GM21390 (cell line): ENCODE data around the gene AADAC.
"Not testable (repeated sequence)": the region's sequence is repeated elsewhere in the genome, so short reads cannot be mapped to it uniquely, and the experiment has no call there.

ENCODE experiments used
- ATAC-seq: cut with Tn5 transposase; IDR thresholded peaks from one replicate; pipeline ENCODE4 v1.9.1; 2021; ENCODE audit not compliant: unreplicated experiment

Gene AADAC

DNA sequence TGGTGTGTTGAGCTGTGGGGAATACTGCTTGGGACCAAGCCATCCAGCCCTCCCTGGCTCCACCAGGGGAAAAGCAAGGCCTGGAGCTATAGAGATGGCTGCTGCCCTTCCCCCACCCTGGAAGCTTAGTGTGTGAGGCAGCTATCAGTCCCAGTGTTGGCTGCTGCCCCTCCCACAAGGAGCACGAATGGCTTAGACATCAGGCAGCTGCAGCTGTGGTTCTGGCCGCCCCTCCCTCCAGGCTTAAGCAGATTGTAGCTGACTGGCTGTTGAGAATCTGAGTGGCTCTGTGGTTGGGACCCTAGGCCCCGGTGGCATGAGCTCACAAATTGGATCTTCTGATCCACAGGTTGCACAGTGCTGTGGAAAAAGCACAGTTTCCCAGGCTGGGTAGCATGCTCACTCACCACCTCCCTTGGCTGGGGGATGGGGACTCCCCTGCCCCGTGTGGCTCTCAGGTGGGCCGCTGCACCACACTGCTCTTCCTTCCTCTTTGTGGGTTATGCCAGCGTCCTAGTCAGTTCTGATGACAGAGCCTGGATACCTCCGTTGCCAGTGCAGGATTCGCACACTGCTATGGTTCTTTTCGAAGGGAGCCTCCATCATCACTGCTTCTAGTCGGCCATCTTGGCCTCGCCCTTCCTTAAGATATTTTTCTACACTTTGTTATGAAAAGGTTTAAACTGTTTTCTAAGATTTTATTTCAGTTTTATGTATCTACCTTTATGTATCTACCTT, 38.3 kb downstream of the AADAC start:
- no peak for ATAC-seq

DNA sequence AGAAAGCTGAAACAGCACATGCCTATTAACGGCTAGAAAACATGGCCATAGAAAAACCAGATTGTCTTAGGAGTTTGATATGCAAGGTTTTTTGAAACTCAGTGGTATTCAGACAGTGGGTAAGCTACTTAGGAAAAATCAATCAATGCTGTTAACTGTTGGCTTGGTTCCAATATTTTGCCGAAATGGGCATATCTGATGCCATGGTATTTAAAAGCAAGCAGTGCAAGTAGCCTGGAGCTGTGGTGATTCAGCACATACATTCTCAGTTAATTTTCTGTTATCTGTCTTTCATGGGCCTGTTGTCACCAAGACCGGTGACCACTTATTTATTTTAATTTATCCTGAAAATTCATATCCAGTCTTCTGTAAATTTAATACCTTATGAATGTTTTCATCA, 42.2 kb downstream of the AADAC start:
- ATAC-seq = no peak

DNA sequence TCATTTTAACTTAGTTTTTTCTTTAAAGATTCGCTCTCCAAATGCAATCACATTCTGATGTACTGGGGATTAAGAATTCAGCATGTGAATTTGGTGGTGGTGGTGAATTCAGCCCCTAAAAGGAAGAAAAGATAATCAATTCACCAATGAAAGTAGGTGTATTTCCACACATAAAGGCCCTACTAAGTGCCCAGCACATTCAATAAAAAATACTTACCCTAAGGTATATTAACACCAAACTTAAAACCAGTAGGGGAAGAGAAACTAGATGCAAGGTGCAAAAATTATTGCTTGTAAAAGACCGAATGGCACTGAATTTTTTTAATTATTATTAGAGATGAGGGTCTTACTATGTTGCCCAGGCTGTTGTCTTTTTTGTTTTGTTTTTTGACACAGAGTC, 42.7 kb downstream of the AADAC start:
- ATAC-seq = no peak

DNA sequence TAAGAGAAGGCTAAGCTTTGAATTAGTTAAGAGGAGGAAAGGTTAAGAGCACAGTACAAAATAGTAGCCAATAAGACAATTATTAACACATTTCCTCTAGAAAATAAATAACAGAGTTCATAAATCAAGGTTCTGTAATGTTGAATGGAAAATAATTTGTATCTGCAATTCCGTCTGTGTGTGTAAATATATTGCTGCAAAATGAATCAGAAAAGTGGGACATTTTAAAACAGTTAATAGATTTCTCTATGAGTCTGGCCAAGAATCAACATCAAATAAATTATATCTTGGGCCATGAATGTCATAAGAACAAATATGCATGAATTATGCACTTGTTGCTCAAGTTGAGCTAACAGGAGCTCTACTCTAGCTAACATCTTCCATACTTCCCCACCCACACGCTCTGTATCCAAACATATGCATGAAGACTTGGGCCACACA, 45.3 kb downstream of the AADAC start:
- ATAC-seq = no peak

DNA sequence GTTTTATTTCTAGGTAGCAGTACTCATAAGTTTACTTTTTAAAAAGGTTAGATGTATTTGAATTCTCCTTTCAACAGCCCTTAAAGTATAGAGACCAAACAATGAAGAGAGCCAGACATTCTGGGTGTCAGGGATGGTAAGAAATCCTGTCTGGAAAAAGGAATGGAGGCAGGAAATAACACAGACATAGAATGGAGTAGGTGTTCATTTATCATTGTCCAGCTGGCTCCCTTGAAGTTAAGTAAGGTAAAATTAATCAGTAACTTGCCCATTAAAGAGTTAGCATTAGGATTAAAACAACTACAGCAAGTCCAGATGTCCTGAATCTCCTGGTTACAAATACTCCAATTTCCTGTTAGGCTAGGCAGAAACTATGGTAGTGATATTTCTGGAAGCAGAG, 46.0 kb downstream of the AADAC start:
- no peak for ATAC-seq

DNA sequence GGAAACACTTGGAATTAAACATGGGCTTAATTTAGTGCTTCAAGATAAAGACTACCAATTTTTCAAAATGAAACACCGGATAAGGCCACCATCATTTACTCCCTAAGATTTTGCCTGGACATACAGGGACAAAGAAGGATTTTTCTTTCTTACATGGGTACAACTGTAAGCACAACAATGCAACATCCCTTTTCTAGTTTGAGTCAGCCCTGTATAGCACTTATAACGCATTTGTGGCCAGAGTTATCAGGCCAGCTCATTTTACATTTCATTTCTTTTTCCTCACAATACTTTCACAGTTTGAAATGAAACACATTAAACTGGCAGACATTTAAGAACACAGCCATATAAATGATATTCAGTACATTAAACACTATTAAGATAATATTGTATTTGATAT, 49.7 kb downstream of the AADAC start:
- ATAC-seq = no peak

DNA sequence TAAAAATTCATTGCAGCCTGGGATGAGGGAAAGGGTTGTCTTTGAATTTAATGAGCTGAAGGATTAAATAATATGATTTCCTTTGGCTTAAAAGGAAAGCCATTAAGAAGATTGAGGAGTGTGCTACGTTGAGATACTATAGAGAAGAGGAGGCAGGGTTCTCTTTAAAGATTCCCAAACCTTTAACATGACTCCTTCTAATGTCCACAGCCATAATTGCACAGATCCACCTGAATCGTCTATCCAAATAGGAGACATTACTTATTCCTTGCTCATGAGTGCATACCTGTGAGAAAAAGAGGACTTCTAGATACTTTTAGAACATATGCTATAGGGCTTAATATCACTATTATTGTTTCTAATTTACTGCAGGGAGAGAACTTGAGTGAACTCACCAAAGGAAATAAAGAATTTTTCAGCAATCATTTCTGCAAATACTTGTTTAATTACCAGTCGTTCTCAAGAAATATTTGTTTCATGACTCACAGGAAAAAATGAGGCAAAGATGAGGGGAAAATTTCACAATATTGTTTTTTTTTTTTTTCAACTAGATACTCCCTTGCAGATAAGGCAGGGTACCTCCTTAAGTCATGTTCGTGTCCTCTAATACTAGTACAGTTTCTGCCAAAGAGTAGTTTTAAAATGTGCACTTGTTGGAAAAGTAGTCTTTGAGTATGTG, 50.6 kb downstream of the AADAC start:
- ATAC-seq = no peak

DNA sequence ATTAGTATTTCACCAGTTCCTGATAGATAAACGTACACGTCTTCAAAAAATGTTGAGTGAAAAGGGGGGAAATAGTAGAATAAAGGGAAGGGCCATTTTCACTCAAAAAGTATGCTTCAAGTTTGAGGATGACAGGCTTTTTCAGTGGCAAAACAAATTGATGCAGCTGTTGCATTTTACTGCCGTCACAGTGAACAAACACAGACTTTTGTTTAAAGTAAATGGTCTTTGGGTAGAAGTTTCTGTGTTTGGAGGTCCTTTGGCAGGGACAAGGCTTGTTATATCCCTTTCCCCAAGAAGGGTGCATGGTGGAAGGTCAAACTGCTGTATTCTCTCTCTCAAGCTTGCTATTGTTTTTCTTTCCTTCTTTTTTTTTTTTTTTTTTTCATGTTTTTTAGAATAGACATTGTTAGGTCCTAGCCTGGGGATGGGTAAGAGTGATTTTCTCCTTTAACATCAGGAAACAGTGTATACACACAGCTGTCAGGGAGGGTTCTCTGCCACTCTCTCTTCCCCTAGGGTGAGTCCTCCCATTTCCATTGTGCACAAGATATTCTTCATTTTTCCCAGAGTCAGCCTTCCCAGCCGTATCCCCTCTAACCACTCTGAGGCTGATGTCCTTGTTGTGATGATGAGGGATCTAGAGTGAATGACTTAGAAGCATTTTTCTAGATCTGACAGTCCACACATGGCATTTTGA, 52.9 kb downstream of the AADAC start:
- ATAC-seq = no peak

DNA sequence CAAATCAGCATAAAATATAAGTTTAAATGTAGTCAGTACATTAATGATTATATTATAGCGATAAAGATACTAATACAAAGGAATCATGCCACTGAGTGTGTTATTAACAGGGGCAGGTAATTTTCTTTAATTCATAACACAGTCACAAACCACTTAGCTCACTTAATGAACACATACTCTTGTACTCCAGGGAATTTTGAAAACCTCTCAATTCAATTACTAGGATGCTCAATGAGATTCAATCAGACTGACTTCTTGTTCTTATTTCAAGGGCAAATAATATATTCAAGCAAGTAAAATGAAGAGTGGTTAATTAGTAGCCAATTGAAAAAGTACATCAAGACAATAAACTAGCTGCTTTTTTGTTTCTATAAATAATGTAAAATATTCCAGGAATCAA, 53.8 kb downstream of the AADAC start:
- ATAC-seq = no peak

DNA sequence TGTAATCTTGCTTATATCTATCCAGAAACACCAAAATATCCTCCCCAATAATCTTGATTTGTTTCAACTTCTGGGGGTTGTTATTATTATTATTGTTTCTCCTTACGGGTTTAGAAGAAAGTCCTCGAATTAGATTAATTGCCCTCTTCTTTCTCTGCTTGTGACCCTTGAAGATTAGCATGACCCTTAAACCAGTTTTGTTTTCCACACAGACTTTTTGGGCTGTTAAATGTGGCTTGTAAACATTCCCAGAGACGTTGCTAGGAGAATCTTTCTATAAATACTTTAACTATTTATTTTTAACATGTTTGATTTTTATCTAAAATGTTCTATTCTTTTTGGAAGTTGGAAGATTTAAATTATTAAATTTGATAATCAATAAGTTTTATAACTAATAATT, 55.3 kb downstream of the AADAC start:
- ATAC-seq = no peak

DNA sequence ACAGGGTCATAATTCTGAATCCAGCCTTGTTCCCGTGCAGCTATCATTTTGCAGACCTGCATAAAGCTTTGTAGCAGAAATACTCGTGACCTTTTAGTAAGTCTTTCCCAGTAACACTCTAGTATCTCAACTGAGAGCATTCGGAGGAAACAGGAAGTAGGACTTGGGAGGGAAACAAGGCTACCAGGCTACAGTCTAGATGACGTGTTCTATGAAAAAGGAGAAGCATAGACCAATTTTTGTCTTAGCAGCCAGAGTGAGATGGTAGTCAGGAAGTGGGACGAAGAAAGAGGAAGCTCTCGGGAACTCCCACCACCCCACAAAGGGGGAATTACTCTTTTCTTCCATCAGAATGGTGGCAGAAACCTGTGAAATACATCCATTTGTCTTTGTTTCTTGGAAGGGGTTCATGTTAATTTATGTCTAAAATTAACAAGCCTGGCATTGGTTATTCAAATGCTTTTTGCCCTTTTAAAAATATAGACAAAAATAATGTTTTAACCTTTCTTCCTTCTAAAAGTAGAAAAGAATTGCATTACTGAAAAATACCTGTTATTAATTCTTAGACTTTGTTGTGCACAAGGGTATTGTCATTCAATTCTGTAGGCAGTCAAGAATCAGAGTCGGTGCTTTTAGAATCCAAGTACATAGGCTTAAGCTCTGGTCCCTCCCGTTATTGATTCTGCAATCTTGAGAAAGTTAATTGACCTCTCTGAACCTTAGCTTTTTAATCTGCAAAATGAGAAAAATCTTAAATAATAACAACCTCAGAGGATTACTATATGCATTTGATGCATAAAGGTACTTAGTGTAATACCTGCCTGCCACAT, 57.9 kb downstream of the AADAC start:
- peak; percentile 92 for ATAC-seq

DNA sequence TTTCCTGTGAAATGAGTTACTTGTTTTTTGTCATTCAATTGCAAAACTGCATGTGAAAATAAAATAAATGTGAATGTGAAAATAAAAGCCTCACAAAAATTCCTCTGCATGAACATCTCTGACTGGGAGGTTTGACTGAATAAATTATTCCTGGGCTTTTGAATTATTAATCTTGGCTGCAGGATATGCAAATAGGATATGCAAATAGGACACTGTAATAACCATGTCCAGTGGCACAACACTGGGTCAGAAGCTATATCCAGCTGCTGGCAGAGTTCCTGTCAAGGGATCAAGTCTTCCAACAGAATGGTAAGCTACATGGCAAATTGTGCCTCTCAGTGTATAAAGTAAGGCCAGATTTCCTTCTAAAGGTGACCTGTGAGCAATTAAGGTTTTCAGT, 59.5 kb downstream of the AADAC start, which contains the start of gene SUCNR1:
Gene SUCNR1 (plus strand): TSS at position 246 of the 400 bp plus-strand sequence. CDS start 6,250 bp downstream, outside the sequence.
- no peak for ATAC-seq

DNA sequence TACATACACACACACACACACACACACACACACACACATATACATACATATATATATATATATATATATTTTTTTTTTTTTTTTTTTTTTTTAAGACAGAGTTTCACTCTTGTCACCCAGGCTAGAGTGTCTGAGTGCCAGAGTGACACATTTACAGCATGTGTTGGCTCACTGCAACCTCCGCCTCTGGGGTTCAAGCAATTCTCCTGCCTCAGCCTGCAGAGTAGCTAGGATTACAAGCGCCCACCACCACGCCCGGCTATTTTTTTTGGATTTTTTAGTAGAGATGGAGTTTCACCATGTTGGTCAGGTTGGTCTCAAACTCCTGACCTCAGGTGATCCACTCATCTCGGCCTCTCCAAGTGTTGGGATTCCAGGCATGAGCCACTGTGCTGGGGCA, 60.2 kb downstream of the AADAC start:
- not testable (repeated sequence) for ATAC-seq

DNA sequence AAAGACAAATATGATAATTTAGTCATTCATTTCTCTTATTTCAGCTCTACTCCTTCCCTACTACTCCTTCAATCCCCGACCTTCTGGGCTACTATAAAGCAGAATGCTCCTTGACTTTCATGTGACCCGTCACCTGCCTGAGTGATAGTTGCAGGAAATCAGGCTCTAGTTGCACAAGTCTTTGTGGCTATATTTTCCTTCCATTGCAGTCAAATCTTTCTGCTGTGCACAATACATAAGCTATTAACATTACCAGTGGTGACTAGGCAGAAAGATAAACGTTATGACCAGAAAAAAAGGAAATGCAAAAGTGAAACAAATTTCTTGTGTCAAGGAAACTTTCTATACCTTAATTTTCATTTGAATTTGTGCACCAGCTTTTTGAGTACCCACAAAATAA, 61.8 kb downstream of the AADAC start:
- peak; percentile 31 for ATAC-seq

DNA sequence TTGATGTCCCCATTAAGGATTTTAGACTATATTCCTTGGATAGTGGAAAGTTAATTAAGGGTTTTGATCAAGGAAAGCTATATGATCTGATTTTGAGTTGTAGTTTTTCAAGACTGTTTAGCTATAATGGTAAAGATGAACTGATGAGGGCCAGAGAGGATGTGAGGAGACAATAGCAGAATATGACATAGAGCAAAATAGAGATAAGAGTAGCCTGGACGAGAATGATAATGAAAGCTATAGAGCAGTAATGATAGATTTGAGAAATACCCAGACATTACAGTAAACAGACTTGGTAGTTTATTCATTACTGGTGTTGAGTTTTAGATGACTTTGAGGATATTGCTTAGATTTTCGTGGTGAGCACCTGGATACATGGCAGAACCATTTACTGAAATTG, 63.4 kb downstream of the AADAC start:
- no peak for ATAC-seq
